ENCODE results near the gene SGPP2.

DNA sequence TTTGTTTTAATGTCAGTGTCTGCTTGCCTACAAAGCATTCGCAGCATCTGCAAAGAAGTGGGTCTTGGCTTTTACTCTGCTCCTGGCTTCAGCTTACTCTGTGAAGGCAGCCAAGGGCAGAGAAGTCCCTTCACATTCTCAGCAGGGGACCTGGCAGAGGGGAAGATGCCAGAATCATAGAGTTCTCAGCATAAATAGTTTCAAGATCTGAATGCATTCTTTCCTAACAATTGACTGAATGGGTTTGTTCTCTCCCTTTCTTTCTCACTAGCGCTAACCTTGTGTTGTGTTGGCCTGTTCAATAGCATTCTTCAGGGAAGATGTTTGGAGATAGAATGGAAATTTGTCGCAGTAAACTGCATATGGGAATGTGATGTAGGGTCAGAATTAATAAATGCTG is 124.6 kb downstream of the SGPP2 start:
- TF ChIP-seq, protein P1, sequence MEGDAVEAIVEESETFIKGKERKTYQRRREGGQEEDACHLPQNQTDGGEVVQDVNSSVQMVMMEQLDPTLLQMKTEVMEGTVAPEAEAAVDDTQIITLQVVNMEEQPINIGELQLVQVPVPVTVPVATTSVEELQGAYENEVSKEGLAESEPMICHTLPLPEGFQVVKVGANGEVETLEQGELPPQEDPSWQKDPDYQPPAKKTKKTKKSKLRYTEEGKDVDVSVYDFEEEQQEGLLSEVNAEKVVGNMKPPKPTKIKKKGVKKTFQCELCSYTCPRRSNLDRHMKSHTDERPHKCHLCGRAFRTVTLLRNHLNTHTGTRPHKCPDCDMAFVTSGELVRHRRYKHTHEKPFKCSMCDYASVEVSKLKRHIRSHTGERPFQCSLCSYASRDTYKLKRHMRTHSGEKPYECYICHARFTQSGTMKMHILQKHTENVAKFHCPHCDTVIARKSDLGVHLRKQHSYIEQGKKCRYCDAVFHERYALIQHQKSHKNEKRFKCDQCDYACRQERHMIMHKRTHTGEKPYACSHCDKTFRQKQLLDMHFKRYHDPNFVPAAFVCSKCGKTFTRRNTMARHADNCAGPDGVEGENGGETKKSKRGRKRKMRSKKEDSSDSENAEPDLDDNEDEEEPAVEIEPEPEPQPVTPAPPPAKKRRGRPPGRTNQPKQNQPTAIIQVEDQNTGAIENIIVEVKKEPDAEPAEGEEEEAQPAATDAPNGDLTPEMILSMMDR (IDR thresholded peaks at IDR 0.05): no peak
- TF ChIP-seq POLR2A (IDR thresholded peaks at IDR 0.05) (no peak), POLR2AphosphoS5 (IDR thresholded peaks at IDR 0.05) (no peak)
